GM12891 (cell line): ENCODE results near the gene KIF1A.

ENCODE experiments used
- POLR2A ChIP-seq: IDR thresholded peaks from 2 replicates; pipeline ENCODE4 v1.6.1; 2011; ENCODE audit warnings: low read depth, low read length, control low read depth
- POLR2AphosphoS5 ChIP-seq: IDR thresholded peaks from 2 replicates; pipeline ENCODE4 v1.6.1; 2011; ENCODE audit warnings: low read depth, low read length, control low read depth
- SPI1 ChIP-seq: IDR thresholded peaks from 2 replicates; pipeline ENCODE4 v1.6.1; 2011; ENCODE audit warnings: low read depth, low read length, control low read depth
- TAF1 ChIP-seq: IDR thresholded peaks from 2 replicates; pipeline ENCODE4 v1.6.1; 2011; ENCODE audit warnings: low read depth, low read length, control low read depth

- TF ChIP-seq POLR2A, result no peak
- no peak for TF ChIP-seq TAF1
- TF ChIP-seq POLR2AphosphoS5, result no peak
- TF ChIP-seq SPI1, result no peak
These were observed 16.8 kb downstream of the KIF1A start for GRCh38 chr2:240803191-240803590.
